ENCODE measurements around the gene GJA4.

DNA sequence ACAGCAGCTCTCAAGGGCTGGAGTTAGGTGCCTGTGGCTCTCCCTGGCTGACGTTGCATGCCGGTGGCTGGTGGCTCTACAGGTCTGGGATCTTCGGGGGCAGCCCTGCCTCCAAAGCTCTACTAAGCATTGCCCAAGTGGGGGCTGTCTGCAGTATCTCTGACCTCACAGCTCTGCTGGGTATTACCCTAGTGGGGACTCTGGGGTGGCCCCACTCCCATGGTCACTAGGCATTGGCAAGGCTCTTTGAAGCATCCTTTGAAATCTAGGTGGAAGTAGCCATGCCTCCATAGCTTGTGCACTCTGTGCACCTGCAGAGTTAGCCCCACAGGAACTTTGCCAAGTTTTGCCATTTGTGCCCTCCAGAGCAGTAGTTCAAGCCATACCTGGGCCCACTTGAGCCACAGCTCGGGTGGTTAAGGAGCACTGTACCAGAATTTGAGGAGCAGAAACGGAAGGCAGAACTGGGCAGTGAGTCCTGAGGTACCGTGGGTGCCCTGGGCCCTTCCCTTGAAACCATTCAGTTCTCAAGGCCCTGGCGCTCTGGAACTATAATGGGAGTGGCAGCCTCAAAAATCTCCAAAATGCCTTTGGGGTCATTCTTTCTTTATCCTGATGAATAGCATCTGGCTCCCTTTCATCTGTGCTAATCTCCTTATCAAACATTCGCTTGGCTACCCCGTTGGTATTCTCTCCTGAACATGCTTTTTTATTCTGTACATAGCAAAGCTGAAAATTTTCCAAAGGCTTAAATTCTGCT lies 15.4 kb downstream of the GJA4 start:
- TF ChIP-seq, protein P1, sequence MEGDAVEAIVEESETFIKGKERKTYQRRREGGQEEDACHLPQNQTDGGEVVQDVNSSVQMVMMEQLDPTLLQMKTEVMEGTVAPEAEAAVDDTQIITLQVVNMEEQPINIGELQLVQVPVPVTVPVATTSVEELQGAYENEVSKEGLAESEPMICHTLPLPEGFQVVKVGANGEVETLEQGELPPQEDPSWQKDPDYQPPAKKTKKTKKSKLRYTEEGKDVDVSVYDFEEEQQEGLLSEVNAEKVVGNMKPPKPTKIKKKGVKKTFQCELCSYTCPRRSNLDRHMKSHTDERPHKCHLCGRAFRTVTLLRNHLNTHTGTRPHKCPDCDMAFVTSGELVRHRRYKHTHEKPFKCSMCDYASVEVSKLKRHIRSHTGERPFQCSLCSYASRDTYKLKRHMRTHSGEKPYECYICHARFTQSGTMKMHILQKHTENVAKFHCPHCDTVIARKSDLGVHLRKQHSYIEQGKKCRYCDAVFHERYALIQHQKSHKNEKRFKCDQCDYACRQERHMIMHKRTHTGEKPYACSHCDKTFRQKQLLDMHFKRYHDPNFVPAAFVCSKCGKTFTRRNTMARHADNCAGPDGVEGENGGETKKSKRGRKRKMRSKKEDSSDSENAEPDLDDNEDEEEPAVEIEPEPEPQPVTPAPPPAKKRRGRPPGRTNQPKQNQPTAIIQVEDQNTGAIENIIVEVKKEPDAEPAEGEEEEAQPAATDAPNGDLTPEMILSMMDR (IDR thresholded peaks at IDR 0.05) = no peak
- TF ChIP-seq POLR2A (IDR thresholded peaks at IDR 0.05) = no peak

All from esophagus squamous epithelium (tissue), 4 donors.